Stimulated activated CD8-positive, alpha-beta memory T cell treated with anti-CD3 and anti-CD28 coated beads, Interleukin-12 subunit alpha, Interleukin-12 subunit beta, amount 100 ng/mL, for 24 hours (primary cell): ENCODE measurements around the gene LTBP4.
"Not testable (repeated sequence)": the region's sequence is repeated elsewhere in the genome, so short reads cannot be mapped to it uniquely, and the experiment has no call there.

Experiments
- DNase-seq: peaks from one replicate; pipeline ENCODE4 v3.0.0-alpha.2; 2020; ENCODE audit errors: extremely low read depth

The LTBP4 gene

GRCh38 chr19:40611900-40612698 lies 10.9 kb downstream of the LTBP4 start:
- no peak for DNase-seq

GRCh38 chr19:40612831-40613689 lies 11.9 kb downstream of the LTBP4 start:
- peak; percentile 54 for DNase-seq

GRCh38 chr19:40613690-40614621 lies 12.8 kb downstream of the LTBP4 start:
- peak; percentile 75 for DNase-seq

GRCh38 chr19:40614622-40615411 lies 13.6 kb downstream of the LTBP4 start:
- DNase-seq: peak; percentile 90

GRCh38 chr19:40616178-40616577 lies 15.0 kb downstream of the LTBP4 start:
- DNase-seq: no peak

- DNase-seq: no peak
Observed at GRCh38 chr19:40616941-40617340, 15.8 kb downstream of the LTBP4 start.

- DNase-seq: no peak
Observed at GRCh38 chr19:40617961-40618360, 16.8 kb downstream of the LTBP4 start.

- no peak for DNase-seq
Observed at GRCh38 chr19:40619333-40620160, 18.4 kb downstream of the LTBP4 start.

GRCh38 chr19:40620161-40620485 lies 19.0 kb downstream of the LTBP4 start:
- no peak for DNase-seq

- DNase-seq: no peak
Observed at GRCh38 chr19:40621283-40621682, 20.1 kb downstream of the LTBP4 start.

GRCh38 chr19:40621966-40622772 lies 21.0 kb downstream of the LTBP4 start:
- no peak for DNase-seq

- no peak for DNase-seq
Observed at GRCh38 chr19:40622773-40623075, 21.6 kb downstream of the LTBP4 start.

- no peak for DNase-seq
Observed at GRCh38 chr19:40623403-40624251, 22.5 kb downstream of the LTBP4 start.

GRCh38 chr19:40624369-40625153 lies 23.4 kb downstream of the LTBP4 start:
- not testable (repeated sequence) for DNase-seq

- DNase-seq: no peak
Observed at GRCh38 chr19:40625406-40626120, 24.4 kb downstream of the LTBP4 start.

- DNase-seq: no peak
Observed at GRCh38 chr19:40626918-40627317, 25.7 kb downstream of the LTBP4 start.
